ENCODE results near the gene DCTN2.
"Not testable (repeated sequence)": the region's sequence is repeated elsewhere in the genome, so short reads cannot be mapped to it uniquely, and the experiment has no call there.

The DCTN2 gene

DNA sequence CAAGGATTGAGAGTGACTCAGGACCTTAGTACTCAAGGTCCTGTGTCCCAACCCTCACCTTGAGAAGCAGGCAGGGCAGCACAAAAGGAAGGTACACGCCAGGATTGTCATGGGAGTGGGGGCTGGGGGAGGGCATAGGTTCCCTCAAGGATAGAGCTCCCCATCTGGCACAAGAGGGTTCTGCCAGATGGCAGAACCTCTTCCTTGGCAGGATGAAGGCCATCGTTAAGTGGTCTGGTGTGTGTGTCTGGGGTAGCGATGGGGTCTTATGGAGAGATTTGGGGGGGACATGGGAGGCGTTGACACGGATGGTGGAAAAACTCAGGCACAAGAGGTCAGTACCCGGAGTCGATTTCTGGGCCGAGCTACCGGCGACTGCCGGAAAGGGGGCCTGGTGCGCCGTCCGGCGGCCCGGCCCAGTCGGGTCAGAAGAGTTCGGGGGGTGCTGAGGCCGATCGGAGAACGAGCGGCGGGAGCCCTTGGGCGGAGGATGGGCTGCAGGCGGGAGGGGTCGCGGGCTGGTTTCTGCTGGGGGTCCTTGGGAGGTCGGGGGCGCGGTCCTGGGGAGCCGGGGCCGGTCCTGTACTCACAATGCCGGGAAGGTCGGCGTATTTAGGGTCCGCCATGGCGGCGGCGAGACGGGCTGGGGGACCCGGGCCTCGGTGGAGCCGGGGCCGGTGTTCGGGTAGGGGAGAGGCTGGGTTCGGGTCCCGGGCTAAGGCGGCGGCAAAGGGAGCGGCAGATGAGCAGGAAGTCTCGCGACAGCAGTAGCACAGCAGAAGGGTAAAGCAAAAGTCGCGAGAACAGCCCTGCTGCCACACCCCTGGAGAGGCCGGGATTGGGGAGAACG lies at the start of gene DCTN2:
TSS of gene DCTN2 (minus strand) at position 755 of the 850 bp plus-strand sequence. CDS start at position 626, 129 bp downstream.
- peak within 1 kb of the TSS; percentile 73 to 99 (median 92) for H3K4me3 ChIP-seq
- peak within 1 kb of the TSS; percentile 80 to 98 (median 93) for H3K27ac ChIP-seq

- Histone ChIP-seq H3K27ac (no peak overlapping the region), H3K4me3 (no peak overlapping the region)
These were observed 46.2 kb upstream of the DCTN2 start for GRCh38 chr12:57593187-57593586.

DNA sequence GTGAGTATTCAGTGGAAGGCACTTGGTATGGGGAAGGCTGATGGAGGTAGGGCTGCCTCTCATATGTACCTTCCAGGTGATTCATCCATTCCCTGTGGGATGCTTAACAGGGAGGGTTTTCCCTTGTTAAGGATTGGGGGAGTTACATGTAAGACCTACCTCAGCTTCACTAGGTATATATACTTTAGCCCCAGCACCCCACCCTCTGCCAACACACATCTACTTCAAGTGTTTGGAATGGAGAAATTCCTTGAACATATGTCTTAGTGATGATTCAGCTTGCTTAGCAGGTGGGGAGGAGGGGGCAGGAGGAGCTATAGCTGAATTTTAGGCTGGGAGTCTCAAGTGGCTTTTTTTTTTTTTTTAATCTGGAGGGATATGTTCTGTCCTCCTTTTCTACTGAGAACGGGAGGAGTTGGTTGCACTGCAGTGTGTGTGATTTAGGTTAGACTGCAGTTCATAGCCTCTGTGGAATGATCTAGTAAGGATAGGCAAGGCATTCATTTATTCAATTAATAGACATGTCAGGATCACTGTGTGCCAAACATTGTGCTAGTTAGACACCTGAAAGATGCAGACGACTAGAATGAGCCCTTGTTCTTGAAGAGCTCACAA lies 45.7 kb upstream of the DCTN2 start:
- H3K4me3 ChIP-seq: no peak overlapping the region
- H3K27ac ChIP-seq: no peak overlapping the region

- Histone ChIP-seq H3K27ac (peak overlapping the region in 13 of 21 experiments; percentile 62 to 86 (median 78)), H3K4me3 (peak overlapping the region; percentile 66 to 86 (median 76))
These were observed 44.9 kb upstream of the DCTN2 start for GRCh38 chr12:57591782-57592325.

DNA sequence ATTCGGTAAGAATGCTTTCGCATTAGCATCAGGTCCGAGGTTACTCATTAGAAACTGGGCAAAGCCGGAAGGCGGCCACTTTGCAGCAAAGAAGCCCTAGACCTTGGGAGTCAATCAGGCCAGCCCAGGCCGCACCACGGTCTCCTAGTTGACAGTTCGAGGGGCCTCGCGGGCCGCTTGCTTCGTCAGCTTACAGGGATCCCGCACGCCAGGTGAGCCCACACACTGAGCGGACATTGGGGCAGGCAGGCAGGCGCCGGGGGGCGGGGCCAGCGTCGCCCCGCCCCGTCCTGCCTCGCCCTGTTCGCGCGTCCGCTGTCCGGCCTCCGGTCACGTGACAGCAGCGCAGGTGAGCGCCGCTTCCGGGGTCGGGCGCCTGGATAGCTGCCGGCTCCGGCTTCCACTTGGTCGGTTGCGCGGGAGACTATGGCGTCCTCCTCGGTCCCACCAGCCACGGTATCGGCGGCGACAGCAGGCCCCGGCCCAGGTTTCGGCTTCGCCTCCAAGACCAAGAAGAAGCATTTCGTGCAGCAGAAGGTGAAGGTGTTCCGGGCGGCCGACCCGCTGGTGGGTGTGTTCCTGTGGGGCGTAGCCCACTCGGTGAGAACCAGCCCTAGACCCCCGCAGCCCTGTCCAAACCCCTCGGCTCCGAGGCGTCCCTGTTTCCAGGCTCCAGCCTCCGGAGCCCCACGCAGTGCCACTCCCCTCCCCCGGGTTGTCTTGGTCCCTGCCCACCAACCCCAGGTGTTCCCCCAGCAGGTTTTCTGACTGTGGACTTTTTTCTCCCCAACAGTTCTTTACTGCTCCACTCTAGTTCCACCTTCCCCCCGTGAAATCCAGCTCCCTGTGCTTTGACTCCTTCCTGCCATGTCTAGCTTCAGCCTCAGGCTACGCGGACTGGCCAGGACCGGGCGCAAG lies 44.1 kb upstream of the DCTN2 start, which contains the start of gene PIP4K2C:
TSS of gene PIP4K2C (plus strand) at position 329 of the 918 bp plus-strand sequence. CDS start at position 427, 98 bp downstream.
- H3K4me3 ChIP-seq: peak within 1 kb of the TSS; percentile 66 to 86 (median 76)
- peak within 1 kb of the TSS; percentile 41 to 86 (median 78) for H3K27ac ChIP-seq

GRCh38 chr12:57590479-57590863 lies 43.5 kb upstream of the DCTN2 start:
- Histone ChIP-seq H3K4me3 (peak overlapping the region; percentile 66 to 86 (median 76)), H3K27ac (peak overlapping the region in 20 of 21 experiments; percentile 52 to 86 (median 78))

DNA sequence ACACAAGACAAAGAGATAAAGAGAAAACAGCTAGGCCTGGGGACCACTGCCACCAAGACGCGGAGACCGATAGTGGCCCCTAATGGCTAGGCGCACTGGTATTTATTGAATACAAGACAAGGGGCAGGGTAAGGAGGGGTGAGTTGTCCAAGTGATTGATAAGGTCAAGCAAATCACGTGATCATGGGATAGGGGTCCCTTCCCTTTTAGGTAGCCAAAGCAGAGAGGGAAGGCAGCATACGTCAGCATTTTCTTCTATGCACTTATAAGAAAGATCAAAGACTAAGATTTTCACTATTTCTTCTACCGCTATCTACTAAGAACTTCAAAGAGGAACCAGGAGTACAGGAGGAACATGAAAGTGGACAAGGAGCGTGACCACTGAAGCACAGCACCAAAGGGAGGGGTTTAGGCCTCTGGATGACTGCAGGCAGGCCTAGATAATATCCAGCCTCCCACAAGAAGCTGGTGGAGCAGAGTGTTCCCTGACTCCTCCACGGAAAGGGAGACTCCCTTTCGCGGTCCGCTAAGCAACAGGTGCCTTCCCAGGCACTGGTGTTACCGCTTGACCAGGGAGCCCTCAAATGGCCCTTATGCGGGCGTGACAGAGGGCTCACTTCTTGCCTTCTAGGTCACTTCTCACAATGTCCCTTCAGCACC lies 42.1 kb upstream of the DCTN2 start:
- not testable (repeated sequence) for H3K4me3 ChIP-seq, H3K27ac ChIP-seq

- H3K4me3 ChIP-seq: no peak overlapping the region
- no peak overlapping the region for H3K27ac ChIP-seq
These were observed 39.9 kb upstream of the DCTN2 start for GRCh38 chr12:57586832-57587429.

- Histone ChIP-seq H3K4me3 (no peak overlapping the region), H3K27ac (no peak overlapping the region)
These were observed 39.1 kb upstream of the DCTN2 start for GRCh38 chr12:57586128-57586527.

DNA sequence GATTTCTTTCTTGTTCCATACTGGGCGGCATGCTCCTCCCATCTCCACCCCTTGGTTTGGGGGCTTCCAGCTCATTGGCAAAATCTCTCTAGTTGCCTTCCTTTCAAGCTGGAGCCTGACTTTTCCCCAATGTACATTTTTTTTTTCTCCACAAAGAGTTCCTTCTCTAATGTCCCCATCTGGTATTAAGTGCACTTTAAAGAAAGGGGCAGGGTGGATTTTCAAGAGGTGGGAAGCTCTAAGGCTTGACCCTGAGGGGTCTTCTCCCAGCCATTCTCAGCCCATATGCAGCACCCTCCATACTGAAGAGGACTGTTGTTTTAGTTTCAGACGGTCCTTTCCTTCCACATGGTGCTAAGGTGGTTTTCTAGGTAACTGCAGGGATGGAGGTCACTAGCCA lies 38.2 kb upstream of the DCTN2 start:
- no peak overlapping the region for H3K4me3 ChIP-seq

DNA sequence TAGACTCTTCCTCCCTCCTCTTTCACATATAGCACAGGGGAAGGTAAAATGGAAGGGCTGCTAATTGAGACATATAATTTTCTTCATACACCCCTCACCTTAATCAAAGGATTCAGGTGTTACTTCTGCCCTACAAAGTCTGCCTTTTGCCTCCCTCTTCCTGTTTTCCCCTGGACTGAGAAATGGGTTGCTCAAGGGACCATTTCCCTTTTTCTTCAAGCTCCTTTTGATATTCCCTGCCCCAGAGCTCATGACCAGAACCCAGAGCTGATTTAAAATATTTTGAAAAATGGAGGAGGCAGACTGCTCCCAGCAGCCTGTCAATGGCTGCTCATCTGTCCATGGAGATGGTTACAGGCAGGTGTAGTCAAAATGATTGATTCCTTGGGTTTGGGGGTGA lies 37.7 kb upstream of the DCTN2 start:
- no peak overlapping the region for H3K4me3 ChIP-seq
- H3K27ac ChIP-seq: no peak overlapping the region

More for the DNA sequence above, 38.2 kb upstream of the DCTN2 start:
- H3K27ac ChIP-seq: no peak overlapping the region

- no peak overlapping the region for H3K27ac ChIP-seq
- no peak overlapping the region for H3K4me3 ChIP-seq
These were observed 37.1 kb upstream of the DCTN2 start for GRCh38 chr12:57584050-57584449.

DNA sequence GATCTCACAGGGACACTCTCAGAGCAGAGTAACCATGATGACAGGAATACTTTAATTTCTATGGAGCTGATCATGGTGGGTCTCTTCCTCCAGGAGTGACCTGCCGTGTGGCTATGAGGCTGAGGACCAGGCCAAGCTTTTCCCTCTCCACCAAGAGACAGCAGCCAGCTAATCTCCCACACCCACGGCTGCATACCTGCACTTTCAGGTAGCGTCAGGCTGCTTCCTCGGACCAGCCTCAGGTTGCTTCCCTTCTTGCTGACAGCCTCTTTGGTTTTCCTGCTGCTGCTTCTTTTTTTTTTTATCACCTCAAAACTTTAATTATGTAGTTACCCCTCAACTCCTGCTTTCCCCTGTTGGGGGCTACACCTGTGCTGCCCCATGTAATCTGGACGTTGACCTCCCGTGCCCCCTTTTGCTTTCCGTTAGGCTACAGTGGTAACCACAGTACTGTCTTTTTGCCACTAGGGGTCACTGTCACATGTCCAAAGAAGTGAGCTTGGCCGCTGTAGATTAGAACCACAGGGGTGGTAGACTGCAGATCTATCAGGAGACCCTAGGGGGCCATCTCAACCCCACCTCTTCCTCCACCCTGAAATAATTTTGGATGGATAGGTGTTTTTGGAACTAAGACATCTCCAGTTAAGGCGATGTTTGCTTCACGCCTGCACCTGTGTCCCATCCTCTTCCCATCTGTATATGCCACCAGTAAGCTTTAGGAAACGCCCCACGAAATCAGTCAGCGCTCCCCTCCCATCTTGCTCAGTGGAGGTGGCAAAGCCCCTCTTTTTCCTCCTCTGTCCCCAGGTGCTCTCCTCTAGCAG lies 36.2 kb upstream of the DCTN2 start:
- H3K27ac ChIP-seq: no peak overlapping the region
- no peak overlapping the region for H3K4me3 ChIP-seq

- H3K4me3 ChIP-seq: no peak overlapping the region
- no peak overlapping the region for H3K27ac ChIP-seq
These were observed 35.4 kb upstream of the DCTN2 start for GRCh38 chr12:57582440-57582839.

GRCh38 chr12:57581802-57582201 lies 34.8 kb upstream of the DCTN2 start:
- no peak overlapping the region for H3K27ac ChIP-seq
- no peak overlapping the region for H3K4me3 ChIP-seq

- no peak overlapping the region for H3K4me3 ChIP-seq
- H3K27ac ChIP-seq: no peak overlapping the region
These were observed 33.4 kb upstream of the DCTN2 start for GRCh38 chr12:57580466-57580795.

- no peak overlapping the region for H3K27ac ChIP-seq
These were observed 32.9 kb upstream of the DCTN2 start for GRCh38 chr12:57579677-57580465.

More at GRCh38 chr12:57579677-57580465, 32.9 kb upstream of the DCTN2 start:
- no peak overlapping the region for H3K4me3 ChIP-seq
